Rectal smooth muscle tissue (tissue), 1 donor: Measurements from ENCODE around the gene FAM53B.
"Not testable (repeated sequence)": the region's sequence is repeated elsewhere in the genome, so short reads cannot be mapped to it uniquely, and the experiment has no call there.

Source experiments
- H3K27ac ChIP-seq: one replicate; pipeline ENCODE4 v1.7.0; 2013; ENCODE audit warnings: low read depth, low read length, inconsistent platforms
- H3K27me3 ChIP-seq: one replicate; pipeline ENCODE4 v1.7.0; 2013; ENCODE audit warnings: low read length; ENCODE audit not compliant: control insufficient read depth, insufficient read depth
- H3K36me3 ChIP-seq: one replicate; pipeline ENCODE4 v1.7.0; 2013; ENCODE audit warnings: low read length; ENCODE audit not compliant: control insufficient read depth, insufficient read depth
- H3K4me1 ChIP-seq: one replicate; pipeline ENCODE4 v1.7.0; 2013; ENCODE audit warnings: low read length; ENCODE audit not compliant: control insufficient read depth, insufficient read depth
- H3K4me3 ChIP-seq: one replicate; pipeline ENCODE4 v1.7.0; 2013; ENCODE audit warnings: low read length
- H3K9ac ChIP-seq: one replicate; pipeline ENCODE4 v1.7.0; 2013; ENCODE audit warnings: low read length

Gene FAM53B, protein sequence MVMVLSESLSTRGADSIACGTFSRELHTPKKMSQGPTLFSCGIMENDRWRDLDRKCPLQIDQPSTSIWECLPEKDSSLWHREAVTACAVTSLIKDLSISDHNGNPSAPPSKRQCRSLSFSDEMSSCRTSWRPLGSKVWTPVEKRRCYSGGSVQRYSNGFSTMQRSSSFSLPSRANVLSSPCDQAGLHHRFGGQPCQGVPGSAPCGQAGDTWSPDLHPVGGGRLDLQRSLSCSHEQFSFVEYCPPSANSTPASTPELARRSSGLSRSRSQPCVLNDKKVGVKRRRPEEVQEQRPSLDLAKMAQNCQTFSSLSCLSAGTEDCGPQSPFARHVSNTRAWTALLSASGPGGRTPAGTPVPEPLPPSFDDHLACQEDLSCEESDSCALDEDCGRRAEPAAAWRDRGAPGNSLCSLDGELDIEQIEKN

DNA sequence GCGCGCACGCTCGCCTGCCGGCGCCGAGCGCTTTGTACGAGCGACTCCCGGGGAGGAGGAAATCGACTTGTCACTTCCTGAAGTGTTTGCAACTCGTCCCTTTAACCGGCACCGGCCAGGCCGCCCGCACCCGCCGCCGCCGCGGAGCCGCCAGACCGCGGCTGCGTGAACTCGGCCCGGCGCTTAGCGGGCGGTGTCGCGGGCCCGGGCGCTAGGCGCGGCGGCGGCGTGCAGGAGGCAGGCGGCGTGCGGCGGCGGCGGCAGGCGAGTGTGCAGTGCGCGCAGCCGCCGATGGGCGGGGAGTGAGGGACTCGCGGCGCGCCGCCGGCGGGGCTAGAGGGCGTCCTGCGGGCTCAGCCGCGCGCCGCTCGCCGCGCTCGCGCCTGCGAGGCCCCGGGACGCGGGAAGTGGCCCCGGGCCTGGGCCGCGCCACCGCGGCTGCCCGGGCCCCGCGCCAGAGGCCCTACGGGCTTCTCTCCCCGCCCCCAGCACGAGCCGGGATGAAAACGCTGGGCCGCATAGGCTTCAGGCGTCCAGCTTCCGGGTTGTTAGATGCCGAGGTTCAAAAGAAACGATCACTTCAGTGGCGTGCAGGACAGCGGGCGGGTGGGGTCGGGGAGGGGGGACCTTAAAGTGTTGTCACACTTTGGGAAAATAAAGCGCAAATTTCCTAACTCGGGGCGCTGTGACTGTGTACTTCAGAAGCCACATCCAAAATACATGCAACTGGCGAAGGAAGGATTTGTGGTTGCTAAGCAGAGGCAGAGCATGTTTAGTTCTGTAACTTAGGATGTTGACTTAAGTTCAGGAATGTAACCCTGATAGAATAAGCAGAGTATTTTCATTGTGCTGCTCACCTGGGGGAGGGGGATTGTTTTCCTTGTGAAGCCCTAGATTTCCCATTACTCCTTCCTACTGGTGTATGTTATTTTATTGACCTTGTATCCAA lies at the start of gene FAM53B:
Gene FAM53B, minus strand, starts transcription at position 277 of the 949 bp plus-strand sequence. CDS start 37,665 bp downstream, outside the sequence.
- Histone ChIP-seq H3K4me1 (peaks cover 40% of the 10 kb centered on the region), H3K27me3 (no peaks in the 10 kb centered on the region), H3K9ac (peak within 1 kb of the TSS; percentile 21)

GRCh38 chr10:124792998-124793352 lies 48.8 kb upstream of the FAM53B start:
- Histone ChIP-seq H3K27ac (no peak overlapping the region), H3K36me3 (no peaks in the 10 kb centered on the region), H3K9ac (no peak overlapping the region), H3K27me3 (no peaks in the 10 kb centered on the region), H3K4me1 (no peaks in the 10 kb centered on the region), H3K4me3 (no peak overlapping the region)

More for the DNA sequence above, at the start of gene FAM53B:
- Histone ChIP-seq H3K27ac (peak within 1 kb of the TSS; percentile 79), H3K4me3 (peak within 1 kb of the TSS; percentile 77), H3K36me3 (no peaks in the 10 kb centered on the region)

DNA sequence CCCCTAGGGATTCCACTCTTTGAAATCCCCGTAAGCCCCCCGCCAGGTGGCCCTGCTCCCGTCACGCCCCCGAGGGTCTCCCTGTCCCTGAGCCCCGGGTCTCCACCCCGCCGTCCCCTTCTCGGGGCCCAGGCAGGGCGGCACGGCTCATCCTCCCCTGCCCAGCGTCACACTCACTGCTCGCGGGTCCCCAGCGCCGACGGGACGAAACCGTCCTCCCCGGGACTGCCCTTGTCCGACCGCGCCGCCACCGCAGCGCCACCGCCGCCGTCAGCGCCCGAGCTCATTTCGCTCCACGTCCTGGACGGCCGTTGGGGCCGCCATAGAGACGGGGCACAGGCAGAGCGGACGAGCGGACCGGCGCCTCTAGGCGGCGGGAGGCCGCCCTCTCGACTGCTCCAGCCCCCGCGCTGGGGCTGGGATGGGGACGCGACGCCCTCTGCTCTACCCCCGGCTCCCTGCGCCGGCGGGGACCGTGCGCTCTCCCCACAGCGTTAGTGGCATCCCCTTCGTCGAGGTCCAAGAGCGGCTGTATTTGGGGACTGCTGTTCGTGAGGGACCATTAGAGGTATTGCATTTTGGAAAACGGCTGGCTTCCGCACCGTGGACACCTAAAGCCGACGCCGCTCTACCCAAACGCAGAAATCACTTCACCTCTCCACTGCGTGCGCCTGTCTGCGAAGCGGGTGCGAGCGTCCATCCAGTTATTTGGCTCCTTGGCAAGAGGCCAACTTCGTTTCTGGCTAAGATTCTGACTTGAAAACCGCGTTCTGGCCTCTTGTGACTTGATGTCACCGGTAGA lies 47.6 kb upstream of the FAM53B start, which contains the start of gene EEF1AKMT2:
Gene EEF1AKMT2, minus strand, starts transcription at position 341 of the 802 bp plus-strand sequence. Its CDS starts 54 bp downstream, at position 287.
- Histone ChIP-seq H3K27me3 (no peaks in the 10 kb centered on the region), H3K9ac (peak within 1 kb of the TSS; percentile 66), H3K36me3 (no peaks in the 10 kb centered on the region), H3K27ac (peak within 1 kb of the TSS; percentile 94), H3K4me1 (no peaks in the 10 kb centered on the region), H3K4me3 (peak within 1 kb of the TSS; percentile 95)

- H3K4me3 ChIP-seq, H3K4me1 ChIP-seq, H3K9ac ChIP-seq, H3K36me3 ChIP-seq, H3K27ac ChIP-seq, H3K27me3 ChIP-seq: not testable (repeated sequence)
Measured at GRCh38 chr10:124782900-124783299, 38.7 kb upstream of the FAM53B start.

- Histone ChIP-seq H3K36me3 (no peaks in the 10 kb centered on the region), H3K27ac (no peak overlapping the region), H3K4me1 (no peaks in the 10 kb centered on the region), H3K4me3 (no peak overlapping the region), H3K9ac (no peak overlapping the region), H3K27me3 (no peaks in the 10 kb centered on the region)
Measured at GRCh38 chr10:124768791-124769190, 24.6 kb upstream of the FAM53B start.

- H3K27ac ChIP-seq = no peak overlapping the region
- H3K4me3 ChIP-seq = no peak overlapping the region
- H3K27me3 ChIP-seq = no peaks in the 10 kb centered on the region
- H3K9ac ChIP-seq = no peak overlapping the region
- H3K4me1 ChIP-seq = no peaks in the 10 kb centered on the region
- peaks cover 2% of the 10 kb centered on the region for H3K36me3 ChIP-seq
Measured at GRCh38 chr10:124765256-124765655, 21.1 kb upstream of the FAM53B start.

DNA sequence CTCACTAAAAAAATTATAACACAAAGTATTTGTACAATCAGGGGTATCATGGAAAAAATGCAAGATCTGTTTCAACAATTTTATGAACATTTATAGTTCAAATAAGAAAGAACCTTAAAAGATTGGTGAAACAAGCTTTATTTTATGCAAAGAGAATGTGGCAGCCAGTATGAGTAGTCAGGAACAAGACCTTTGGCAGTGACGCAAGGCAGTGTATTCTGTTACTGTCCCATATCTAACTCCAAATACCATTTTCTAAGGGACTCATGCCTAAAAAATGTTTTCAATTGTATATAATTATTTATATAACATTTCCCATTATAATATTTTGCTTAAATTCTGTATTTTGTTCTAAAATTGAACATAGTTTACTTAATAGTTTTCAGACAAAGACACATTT lies 19.1 kb upstream of the FAM53B start:
- no peak overlapping the region for H3K4me3 ChIP-seq
- no peaks in the 10 kb centered on the region for H3K27me3 ChIP-seq
- no peaks in the 10 kb centered on the region for H3K4me1 ChIP-seq
- no peak overlapping the region for H3K27ac ChIP-seq
- H3K9ac ChIP-seq = no peak overlapping the region
- peaks cover 2% of the 10 kb centered on the region for H3K36me3 ChIP-seq

DNA sequence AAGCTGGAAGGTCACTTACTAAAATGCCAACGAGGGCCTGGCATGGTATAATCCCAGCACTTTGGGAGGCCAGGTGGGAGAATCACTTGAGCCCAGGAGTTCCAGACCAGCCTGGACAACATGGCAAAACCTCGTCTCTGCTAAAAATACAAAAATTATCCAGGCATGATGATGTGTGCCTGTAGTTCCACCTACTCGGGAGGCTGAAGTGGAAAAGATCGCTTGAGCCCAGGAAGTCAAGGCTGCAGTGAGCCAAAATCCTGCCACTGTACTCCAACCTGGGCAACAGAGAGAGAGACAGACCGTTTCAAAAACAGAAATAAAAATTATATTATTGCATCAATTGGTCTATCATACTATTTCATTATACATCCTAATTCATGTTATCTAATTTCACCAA lies 18.1 kb upstream of the FAM53B start:
- no peaks in the 10 kb centered on the region for H3K27me3 ChIP-seq
- no peak overlapping the region for H3K4me3 ChIP-seq
- no peaks in the 10 kb centered on the region for H3K4me1 ChIP-seq
- H3K36me3 ChIP-seq = peaks cover 2% of the 10 kb centered on the region
- no peak overlapping the region for H3K27ac ChIP-seq
- no peak overlapping the region for H3K9ac ChIP-seq

DNA sequence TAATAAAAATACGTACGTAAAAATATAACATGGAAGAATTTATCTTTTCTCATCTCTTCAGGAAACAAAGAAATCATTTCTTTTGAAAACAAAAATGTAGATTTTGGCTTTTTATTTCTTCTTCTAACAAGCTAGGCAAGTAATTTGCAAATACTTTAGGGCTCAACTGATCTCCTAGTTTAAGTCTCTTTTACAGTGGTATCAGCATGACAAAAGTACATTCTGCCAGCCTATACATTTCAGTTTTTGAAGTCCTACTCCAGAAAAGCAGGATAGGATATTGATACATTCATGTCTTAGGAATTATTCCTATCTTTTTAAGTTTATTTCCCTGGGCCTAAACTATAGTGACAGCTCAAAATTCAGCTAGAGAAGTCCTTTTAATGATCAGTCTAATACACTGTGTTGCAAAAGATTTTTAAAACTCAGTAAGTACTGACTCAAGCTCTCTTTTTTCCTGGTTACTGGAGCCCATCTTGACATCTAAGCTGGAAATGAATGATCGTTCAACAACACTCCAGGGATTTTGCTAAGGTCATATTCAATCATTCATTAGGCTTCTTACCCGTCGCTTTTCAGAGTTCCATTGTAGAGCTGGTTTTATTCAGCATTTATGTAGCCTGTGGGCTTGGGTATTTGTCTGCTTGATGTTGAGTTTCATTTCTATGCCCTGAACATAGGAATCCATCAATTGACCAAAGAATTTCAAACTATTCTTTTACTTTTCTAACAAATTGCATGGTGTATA lies 12.2 kb upstream of the FAM53B start:
- no peaks in the 10 kb centered on the region for H3K36me3 ChIP-seq

GRCh38 chr10:124755581-124755980 lies 11.4 kb upstream of the FAM53B start:
- Histone ChIP-seq H3K9ac (no peak overlapping the region), H3K4me3 (no peak overlapping the region), H3K36me3 (no peaks in the 10 kb centered on the region), H3K27ac (no peak overlapping the region), H3K4me1 (no peaks in the 10 kb centered on the region), H3K27me3 (no peaks in the 10 kb centered on the region)

More for the DNA sequence above, 12.2 kb upstream of the FAM53B start:
- no peak overlapping the region for H3K9ac ChIP-seq
- no peak overlapping the region for H3K4me3 ChIP-seq
- no peaks in the 10 kb centered on the region for H3K4me1 ChIP-seq
- no peak overlapping the region for H3K27ac ChIP-seq
- H3K27me3 ChIP-seq = no peaks in the 10 kb centered on the region

GRCh38 chr10:124754227-124754626 lies 10.0 kb upstream of the FAM53B start:
- H3K4me3 ChIP-seq = no peak overlapping the region
- H3K9ac ChIP-seq = no peak overlapping the region
- H3K27me3 ChIP-seq = no peaks in the 10 kb centered on the region
- H3K27ac ChIP-seq = no peak overlapping the region
- H3K36me3 ChIP-seq = no peaks in the 10 kb centered on the region
- no peaks in the 10 kb centered on the region for H3K4me1 ChIP-seq
